NCI-H1105 treated with DMSO at 0.1 percent for 48 hours (cell line): ENCODE measurements around the gene TARS3.
A peak's percentile ranks its signal among the peaks of the same experiment; 100 is the strongest.
"Not testable (repeated sequence)": the region's sequence is repeated elsewhere in the genome, so short reads cannot be mapped to it uniquely, and the experiment has no call there.

ENCODE experiments used
- DNase-seq: peaks from one replicate; lab custom pipeline; 2025; lab: John Stamatoyannopoulos, UW

The TARS3 gene

GRCh38 chr15:101723874-101724674 is at the start of gene TARS3:
Gene TARS3, minus strand, starts transcription at chr15:101724473. Its CDS starts 86 bp downstream, at chr15:101724387.
- DNase-seq, result peak; percentile 88

DNA sequence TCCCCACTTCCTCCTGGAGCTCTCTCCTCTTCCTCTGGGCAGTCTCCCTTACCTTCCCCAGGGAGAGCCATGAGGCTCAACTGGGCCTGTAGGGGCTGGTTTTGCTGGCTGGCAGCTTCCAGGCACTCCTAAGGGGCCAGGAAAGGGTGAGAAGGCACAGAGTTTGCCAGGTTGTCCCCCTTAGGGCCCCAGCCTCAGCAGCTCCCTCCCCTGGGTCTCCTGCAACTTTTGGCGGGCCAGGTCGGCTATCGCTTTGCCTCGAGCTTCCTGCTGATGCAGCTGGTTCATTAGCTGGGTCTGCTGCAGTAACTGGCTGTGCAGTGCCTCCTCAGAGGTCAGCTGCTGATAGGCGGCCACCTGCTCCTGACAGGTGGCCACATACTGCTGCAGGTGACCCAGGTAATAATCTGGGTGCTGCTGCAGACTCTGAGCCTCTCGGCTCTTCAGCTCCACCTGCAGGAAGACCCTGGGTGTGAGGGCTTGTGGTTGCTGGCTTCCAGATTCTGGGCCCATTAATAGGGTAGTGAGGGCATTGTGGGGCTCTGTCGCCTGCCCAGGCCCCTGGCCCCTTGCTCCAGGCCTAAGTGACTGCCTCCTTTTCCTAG is 49.3 kb upstream of the TARS3 start:
- peak; percentile 41 for DNase-seq

GRCh38 chr15:101772921-101773320 is 48.6 kb upstream of the TARS3 start:
- no peak for DNase-seq

- DNase-seq, result not testable (repeated sequence)
Observed at GRCh38 chr15:101767083-101767640, 42.9 kb upstream of the TARS3 start.

- DNase-seq, result no peak
Observed at GRCh38 chr15:101765772-101766456, 41.6 kb upstream of the TARS3 start.

DNA sequence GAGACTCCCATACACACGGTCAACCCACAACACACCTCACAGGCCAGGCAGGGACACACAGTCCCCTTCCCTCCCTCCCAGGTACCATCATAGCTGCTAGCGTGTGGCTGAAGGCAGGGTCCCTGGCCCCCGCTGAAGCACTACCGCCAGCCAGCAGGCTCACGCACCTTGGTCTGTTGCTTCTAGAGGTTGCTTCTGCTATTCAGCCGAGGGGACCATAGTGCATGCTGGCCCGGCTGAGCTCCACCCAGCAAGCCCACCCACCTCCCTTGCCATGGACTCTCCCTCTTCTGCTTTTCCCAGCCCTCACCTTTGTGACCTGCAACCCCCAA is 41.0 kb upstream of the TARS3 start:
- DNase-seq, result not testable (repeated sequence)

DNA sequence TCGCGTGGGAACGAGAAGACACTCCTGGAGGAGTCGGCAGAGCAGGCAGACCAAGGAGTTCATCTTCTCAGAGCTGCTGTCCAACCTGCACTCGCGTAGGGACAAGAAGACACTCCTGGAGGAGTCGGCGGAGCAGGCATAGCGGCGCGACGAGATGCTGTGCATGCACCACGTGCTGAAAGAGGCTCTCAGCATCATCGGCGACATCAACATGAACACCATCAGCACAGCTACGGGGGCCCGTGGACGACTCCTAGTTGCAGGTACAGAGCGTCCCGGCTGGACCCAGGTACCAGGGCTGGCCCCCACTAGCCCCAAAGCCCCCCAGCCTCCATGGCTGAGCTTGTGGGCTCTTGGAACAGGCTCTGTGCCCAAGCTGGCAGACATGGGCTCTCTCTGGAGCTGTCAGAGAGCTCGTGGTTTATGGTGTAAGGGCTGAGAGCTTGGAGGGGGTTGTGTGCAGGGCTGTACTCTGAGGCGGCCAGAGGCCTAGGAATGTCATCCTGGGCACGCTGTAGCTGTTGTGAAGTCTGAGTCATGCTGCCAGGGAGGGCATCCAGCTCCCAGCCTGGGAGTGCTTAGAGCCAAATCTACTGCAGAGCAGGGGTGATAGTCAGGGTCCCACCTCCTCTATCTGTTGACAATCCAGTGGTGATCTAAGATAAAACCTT is 40.5 kb upstream of the TARS3 start:
- not testable (repeated sequence) for DNase-seq

- DNase-seq, result not testable (repeated sequence)
Observed at GRCh38 chr15:101746716-101747082, 22.4 kb upstream of the TARS3 start.

- DNase-seq, result not testable (repeated sequence)
Observed at GRCh38 chr15:101734837-101735236, 10.6 kb upstream of the TARS3 start.

GRCh38 chr15:101733545-101733944 is 9.3 kb upstream of the TARS3 start:
- no peak for DNase-seq

DNA sequence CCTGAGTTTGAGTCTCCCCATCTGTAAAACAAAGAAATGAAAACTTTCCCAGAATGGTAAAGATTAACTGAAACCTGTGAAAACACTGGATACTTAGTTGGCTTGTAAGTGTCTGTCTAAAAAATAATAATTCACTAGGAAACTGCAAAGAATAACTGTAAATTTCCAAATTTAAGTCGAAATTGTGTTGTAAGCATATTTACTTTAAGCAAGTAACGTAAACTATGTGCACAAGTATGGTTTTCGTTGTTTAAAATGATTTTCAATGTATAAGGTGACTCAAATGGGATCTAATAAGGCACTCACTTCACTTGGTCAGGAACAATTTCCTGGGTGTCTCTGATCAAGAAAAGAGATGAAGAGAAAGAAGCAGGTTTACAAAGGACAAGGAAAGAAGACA is 8.5 kb upstream of the TARS3 start:
- no peak for DNase-seq

DNA sequence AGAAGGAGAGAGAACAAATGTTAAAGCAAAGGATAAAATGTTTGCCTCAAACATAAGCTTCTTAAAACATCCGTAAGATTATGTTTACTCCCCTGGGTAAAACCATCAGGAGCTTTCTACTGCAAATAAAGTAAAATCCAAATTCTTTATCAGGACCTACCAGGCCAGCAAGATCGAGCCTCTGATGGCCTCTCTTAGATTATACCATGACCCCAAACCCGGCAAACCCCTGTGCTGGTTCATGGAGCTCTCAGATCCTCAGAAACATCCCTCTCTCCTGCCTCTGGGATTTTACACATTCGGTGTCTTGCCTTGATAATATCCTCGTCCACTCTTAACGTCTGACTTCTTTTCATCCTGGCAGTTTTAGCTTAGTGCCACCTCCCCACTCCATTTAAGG is 7.5 kb upstream of the TARS3 start:
- no peak for DNase-seq

DNA sequence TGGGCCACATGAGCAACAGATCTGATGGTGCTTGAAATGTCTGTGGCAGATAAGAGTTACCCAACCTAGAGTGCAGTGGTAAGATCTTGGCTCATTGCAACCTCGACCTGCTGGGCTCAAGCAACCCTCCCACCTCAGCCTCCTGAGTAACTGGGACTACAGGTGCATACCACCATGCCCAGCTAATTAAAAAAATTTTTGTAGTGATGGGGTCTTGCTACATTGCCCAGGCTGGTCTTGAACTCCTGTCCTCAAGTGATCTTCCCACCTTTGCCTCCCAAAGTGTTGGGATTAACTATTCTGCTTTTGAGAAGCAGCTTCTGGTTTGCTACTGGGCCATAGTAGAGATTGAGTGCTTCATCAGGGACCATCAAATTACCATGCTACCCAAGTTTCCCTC is 2.9 kb upstream of the TARS3 start:
- no peak for DNase-seq

DNA sequence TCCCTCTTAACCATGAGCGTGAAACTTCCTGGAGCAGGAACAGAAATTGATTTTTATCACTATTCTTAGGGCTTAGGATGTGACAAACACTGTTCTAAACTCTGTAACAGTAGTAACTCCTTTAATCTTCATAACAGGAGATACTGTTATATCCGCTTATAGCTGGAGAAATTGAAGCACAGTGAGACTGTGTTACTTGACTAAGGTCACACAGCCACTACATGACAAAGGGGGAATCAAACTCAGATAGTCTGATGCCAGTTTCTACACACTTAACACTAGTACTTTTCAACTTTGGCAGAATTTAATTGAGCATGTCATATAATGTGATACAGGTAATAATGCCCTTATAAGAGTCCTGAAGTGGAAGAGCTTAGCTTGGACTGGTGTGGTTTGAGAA is 800 bp upstream of the TARS3 start:
- no peak for DNase-seq

- DNase-seq, result no peak
Observed at GRCh38 chr15:101724675-101725005, 367 bp upstream of the TARS3 start.

DNA sequence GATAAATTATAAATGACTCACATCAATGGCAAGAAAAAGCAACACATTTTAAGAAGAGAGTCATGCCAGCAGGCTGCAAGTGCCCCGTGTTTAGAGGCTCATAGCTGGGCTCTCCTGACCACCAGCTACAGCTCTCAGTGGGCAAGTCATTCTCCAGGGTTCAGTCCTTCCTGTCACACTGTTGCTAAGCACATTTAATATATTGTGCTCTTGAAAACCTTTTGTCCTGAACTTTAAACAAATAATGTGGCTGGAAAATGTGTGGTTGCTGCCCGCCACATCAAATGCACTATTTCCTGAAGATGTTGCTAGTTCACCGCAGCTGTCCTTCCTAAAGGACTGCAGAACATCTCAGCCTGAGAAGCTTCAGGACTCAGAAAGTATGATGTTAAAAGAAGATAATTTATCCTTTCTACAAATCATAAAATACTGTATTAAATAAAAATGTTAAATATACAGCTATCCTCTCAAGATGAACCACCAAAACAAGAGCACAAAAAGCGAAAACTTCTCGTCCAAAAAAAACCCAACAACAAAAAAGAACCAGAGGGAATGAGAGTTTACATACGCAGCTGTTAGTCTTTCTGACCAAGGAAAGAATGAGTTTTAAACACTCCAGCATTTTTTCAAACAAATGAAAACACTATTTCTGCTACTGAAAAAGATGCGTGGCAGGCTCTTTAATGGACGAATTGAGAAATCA is 951 bp downstream of the TARS3 start:
- peak; percentile 58 for DNase-seq

GRCh38 chr15:101718896-101719295 is 5.4 kb downstream of the TARS3 start:
- no peak for DNase-seq

- DNase-seq, result no peak
Observed at GRCh38 chr15:101712078-101712477, 12.2 kb downstream of the TARS3 start.

GRCh38 chr15:101710806-101711205 is 13.5 kb downstream of the TARS3 start:
- DNase-seq, result no peak

DNA sequence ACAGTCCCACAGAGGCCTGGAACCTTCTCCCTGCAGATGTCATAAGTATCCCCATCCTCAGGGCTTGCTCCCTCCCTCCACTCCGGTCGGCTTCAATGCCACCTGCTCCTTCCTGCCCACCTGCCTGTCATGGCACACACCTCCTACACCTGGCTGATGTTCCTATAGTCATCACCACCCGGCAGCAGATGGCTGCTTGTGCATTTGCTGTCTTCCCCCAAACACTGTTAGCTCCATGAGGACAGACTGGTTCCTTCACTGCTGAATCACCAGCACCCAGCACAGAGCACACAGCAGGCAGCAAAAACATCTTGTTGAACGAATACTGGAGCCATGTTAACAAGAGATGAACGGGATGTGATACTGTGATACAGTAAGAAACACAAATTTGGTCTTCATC is 14.8 kb downstream of the TARS3 start:
- DNase-seq, result no peak

DNA sequence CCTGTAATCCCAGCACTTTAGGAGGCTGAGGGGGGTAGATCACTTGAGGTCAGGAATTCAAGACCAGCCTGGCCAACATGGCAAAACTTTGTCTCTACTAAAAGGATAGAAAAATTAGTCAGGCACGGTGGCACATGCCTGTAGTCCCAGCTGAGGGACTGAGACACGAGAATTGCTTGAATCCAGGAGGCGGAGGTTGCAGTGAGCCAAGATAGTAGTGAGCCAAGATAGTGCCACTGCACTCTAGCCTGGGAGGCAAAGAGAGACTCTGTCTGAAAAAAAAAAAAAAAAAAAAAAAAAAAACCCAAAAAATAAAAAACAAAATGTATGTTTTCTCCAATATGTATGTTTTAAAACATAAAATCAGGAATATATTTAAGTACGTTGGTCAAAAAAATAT is 16.3 kb downstream of the TARS3 start:
- DNase-seq, result no peak

- DNase-seq, result no peak
Observed at GRCh38 chr15:101702077-101702476, 22.2 kb downstream of the TARS3 start.
